ENCODE data around the gene CFAP126.
"Not testable (repeated sequence)": the region's sequence is repeated elsewhere in the genome, so short reads cannot be mapped to it uniquely, and the experiment has no call there.

CFAP126 gene, protein sequence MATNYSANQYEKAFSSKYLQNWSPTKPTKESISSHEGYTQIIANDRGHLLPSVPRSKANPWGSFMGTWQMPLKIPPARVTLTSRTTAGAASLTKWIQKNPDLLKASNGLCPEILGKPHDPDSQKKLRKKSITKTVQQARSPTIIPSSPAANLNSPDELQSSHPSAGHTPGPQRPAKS

DNA sequence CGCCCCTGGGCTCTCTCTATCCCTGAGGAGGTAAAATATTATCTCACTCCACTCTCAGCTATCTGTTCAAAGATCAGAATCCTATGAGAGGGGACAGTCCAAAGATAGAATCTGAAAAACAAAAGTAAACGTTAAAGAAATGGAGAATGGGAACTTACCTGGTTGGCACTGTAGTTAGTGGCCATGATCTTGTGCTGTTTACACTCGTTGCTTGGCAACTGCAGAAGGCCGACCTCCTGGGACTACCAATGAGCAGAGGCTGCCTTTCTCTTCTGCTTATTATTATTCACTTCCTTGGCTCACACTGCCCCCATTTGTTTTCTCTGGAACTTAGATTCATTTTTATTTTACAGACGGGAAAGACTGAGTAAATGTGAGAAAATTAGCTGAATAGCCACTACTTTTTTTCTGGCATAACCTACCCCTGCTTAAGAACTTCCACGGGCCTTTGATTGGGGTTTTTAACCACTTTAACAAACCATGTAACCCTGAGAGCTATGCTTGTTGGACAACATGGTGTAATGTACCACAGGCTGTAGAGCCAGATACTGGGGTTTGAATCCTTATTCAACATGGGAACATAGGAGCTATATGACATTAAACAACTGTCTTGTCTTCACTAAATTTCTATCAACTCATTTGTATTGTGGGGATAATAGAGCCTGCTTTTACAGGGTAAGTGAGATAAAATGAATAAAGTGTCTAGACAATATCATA is at the start of gene CFAP126:
TSS of gene CFAP126 (minus strand) at position 193 of the 717 bp plus-strand sequence. CDS start at position 185, 8 bp downstream.
- DNase-seq = peak; percentile 12

DNA sequence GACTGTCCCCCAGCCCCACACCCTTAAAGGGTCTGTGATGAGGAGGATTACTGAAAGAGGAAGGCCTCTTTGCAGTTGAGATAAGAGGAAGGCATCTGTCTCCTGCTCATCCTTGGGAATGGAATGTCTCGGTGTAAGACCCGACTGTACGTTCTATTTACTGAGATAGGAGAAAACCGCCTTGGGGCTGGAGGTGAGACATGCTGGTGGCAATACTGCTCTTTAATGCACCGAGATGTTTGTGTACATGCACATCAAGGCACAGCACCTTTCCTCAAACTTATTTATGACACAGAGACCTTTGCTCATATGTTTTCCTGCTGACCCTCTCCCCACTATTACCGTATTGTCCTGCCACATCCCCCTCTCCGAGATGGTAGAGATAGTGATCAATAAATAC is 45.4 kb upstream of the CFAP126 start:
- DNase-seq = not testable (repeated sequence)

DNA sequence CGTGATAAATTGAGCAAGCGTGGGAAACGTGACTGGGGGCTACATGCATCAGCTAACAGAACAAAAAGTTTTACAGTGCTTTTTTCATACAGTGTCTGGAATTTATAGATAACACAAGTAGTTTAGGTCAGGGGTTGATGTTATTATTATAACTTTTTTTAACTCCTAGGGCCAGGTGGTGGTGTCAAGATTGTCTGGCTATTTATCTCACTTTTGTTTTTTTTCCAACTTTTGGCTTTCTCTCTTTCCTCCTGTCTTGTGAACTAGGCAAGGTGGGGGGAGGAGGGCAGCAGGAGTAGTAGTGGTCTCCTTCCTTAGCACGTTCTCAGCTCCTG is 42.9 kb upstream of the CFAP126 start:
- DNase-seq = not testable (repeated sequence)

DNA sequence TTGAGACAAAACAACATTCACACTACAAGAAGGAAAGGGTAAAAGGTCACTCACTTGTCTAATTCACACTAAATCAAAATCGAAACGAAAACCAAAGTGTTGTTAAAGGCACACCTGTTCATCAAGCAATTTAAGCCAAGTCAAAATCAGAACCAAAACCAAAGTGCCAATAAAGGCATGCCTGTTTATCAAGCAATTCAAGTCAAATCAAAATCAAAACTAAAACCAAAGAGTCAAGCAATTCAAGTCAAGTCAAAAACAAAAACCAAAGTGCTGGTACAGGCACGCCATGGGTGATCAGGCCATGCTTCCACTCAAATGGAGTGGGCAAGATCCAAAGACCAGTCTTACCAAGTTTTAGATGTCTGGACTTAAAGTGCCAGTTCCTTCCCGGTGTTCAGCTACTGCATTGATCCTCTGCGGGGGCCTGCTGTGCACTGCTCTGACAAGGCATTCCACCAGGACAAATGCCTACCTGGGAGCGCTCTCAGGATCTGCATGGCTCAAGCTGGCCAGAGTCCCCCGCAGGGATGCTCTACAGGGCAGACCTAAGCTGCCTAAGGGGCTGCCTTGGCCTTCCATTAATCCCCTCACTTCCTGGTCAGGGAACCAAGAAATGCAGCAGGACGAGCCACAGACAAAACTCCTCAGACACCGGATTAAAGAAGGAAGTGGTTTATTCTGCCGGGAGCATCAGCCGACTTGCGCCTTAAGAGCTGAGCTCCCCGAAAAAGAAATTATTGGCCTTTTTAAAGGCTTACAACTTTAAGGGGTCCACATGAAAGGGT is 42.4 kb upstream of the CFAP126 start:
- not testable (repeated sequence) for DNase-seq

DNA sequence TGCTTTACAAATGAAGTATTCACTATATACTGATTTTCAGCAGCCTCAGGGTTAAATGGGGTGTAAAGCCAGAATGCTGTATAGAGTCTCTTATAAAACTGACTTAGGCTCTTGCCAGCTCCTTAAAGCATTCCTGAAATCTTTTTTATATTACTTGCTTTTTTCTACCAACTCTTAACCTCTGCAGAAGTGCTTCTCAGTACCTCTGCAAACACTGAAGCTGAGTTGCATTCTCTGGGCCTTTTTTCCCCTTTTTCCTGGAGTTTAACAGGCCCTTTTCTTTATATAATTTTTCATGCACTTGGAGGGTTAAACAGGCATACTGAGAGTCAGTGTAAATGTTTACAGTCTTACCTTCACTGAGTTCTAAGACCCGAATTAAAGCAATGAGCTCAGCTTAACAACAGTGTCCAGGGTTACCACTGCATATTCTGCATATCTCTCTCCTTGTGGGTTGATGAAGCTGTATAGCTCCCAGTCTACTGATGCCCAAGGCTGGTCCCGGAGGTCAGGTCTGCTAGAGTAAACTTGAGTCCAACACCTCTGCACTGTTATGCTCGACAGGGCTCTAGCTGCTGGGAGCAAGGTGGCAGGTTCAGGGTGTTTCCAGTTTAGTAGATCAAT is 40.9 kb upstream of the CFAP126 start:
- DNase-seq = no peak

DNA sequence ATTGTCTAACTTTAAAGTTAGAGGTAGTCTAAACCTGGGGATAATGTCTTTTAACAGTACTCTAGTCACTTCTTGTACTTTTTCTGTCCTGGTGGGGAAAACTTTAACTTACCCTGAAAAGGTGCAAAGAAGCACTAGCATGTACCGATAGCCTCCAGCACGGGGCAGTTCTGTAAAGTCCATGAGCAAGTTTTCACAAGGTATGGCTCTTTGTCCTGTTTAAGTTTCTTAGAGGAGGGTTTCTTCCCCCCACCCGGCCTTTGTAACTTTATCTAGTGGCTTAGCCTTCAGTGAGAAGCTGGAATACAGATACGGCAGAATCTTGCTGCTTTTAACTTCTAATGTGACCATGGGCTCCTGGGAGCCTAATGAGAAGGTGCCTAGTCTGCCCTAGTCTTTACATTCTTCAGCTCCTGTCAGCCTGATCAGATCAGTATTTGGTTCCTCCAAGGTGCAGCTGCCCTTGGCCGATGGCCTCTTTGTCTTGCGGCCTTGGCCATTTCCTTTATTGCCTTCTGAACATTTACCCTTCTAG is 39.8 kb upstream of the CFAP126 start:
- DNase-seq = no peak

DNA sequence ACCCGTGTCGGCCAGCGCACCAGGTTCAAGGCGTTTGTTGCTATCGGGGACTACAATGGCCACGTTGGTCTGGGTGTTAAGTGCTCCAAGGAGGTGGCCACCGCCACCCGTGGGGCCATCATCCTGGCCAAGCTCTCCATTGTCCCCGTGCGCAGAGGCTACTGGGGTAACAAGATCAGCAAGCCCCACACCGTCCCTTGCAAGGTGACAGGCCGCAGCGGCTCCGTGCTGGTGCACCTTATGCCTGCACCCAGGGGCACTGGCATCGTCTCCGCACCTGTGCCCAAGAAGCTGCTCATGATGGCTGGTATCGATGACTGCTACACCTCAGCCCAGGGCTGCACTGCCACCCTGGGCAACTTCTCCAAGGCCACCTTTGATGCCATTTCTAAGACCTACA is 38.9 kb upstream of the CFAP126 start:
- DNase-seq = not testable (repeated sequence)

DNA sequence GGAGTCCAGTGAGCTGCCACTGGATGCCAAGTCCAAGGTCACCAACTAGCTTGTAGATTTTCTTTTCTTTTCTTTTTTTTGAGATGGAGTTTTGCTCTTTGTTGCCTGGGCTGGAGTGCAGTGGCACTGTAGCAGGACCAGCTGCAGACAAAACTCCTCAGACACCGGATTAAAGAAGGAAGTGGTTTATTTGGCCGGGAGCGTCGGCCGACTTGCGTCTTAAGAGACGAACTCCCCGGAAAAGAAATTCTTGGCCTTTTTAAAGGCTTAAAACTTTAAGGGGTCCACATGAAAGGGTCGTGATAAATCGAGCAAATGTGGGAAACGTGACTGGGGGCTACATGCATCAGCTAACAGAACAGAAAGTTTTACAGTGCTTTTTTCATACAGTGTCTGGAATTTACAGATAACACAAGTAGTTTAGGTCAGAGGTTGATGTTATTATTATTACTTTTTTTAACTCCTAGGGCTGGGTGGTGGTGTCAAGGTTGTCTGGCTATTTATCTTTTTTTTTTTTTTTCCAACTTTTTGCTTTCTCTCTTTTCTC is 36.4 kb upstream of the CFAP126 start:
- DNase-seq = no peak

DNA sequence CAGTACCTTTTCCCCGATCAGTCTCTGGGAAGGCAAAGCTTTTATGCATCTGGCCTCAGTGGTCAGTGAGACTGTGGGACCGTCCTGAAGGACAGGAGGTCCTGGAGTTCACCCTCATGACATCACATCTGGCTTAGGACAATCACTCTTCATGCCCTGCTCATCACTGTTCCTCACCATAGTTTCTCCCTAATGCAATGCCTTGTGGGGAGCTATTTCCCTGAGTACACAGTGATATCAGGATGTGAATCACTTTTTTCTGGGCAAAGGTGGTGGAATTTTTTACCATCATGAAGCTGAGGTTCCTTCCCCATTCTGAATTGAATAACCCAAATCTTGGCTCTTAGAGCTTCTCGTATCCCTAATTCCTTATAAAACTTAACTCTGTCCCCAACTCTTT is 34.8 kb upstream of the CFAP126 start:
- no peak for DNase-seq

DNA sequence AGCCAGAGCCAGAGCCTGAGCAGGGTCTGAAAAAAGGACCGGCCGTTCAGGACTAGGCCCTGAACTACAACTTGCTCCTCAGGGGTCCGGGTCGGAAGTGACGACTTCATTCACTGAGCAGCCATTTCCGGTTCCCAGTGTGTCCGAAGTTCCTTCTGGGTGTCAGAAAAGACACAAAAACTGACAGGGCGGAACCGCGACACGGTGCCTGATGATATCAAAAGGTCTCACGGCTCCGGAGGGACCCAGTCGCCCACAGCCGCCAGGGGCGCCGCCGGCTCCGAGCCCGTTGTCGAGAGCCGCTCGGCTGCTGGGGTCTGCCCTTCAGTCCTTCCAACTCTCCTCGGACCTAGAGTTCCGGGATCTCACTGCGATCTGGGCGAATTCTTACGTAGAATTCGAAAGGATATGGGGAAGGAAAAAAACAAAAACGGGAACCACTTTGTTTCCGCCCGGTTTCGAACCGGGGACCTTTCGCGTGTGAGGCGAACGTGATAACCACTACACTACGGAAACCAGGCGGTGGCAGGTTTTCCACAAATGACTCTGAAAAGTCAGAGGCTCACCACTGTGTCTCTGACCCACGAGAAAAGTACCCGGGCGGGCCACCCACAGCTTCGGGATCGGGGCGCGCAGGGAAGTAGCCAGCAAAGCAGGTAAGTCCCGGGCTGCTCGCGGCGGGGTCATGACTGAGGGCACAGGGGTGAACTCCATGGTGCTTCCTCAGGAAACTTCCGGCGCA is 31.8 kb upstream of the CFAP126 start:
- peak; percentile 76 for DNase-seq

DNA sequence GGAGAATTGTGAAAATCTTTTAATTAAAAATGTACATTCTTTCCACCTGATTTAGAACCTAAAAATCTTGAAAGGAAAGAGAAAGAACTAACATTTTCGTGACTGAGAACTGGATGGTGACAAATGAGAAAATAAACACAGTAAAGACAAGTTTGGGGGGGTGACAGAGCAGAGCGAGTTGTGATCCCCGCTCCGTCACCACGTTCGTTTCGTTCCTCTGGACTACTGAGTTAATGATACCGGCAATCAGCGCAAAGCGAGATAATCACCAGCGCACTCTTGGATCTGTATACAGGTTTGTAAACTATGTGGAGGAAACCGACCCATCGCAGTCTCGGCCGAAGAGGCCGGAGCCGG is 31.2 kb upstream of the CFAP126 start:
- no peak for DNase-seq

DNA sequence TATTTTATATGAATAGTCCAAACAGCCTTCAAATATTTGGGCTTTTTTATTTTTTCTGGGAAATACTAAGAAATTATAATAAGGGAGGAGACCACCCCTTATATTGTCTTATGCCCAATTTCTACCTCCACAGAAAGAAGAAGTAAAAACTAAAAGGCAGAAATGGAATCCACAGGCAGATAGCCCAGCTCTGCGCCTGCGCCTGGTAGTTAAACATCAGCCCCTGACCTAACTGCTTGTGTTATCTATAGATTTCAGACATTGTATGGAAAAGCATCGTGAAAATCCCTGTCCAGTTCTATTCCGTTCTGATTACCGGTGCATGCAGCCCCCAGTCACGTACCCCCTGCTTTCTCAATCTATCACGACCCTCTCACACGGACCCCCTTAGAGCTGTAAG is 29.4 kb upstream of the CFAP126 start:
- DNase-seq = not testable (repeated sequence)

DNA sequence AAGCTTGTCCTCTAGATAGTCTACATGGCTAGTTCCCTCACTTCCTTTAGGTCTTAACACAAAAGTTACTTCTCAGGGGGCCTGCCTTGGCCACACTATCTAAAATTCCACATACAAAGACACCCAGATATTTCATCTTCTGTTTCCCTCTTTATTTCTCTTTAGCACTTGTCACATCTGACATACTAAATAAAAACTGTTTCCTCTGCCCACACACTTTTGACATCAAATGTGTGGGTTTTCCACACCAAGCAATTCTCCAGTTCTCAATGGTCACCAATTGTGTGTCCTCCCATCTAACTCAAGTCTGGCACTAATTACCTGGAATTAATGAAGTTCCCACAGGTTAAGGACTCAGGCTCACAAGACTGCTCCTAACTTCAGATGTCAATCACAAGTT is 25.5 kb upstream of the CFAP126 start:
- no peak for DNase-seq

DNA sequence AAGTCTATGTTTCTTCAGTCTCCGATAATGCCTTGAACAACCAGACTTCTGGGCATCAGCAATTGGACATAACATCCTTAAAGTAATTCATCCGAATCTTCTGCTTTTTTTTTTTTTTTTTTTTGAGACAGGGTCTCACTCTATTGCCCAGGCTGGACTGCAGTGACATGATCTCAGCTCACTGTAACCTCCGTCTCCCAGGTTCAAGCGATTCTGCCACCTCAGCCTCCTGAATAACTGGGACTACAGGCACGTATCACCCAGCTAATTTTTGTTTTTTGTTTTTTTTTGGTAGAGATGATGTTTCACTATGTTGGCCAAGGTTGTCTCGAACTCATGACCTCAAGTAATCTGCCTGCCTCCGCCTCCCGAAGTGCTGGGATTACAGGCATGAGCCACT is 23.9 kb upstream of the CFAP126 start:
- DNase-seq = no peak

DNA sequence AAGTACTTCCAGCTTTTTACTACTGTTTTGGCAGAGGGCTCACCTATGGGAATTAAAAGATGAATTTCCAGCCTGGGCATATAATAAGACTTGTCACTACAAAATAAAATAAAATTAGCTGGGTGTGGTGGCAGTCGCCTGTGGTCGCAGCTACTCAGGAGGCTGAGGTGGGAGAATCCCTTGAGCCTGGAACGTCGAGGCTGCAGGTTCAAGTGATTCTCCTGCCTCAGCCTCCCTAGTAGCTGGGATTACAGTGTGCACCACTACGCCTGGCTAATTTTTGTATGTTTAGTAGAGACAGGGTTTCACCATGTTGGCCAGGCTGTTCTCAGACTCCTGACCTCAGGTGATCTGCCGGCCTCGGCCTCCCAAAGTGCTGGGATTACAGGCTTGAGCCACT is 23.5 kb upstream of the CFAP126 start:
- DNase-seq = not testable (repeated sequence)

DNA sequence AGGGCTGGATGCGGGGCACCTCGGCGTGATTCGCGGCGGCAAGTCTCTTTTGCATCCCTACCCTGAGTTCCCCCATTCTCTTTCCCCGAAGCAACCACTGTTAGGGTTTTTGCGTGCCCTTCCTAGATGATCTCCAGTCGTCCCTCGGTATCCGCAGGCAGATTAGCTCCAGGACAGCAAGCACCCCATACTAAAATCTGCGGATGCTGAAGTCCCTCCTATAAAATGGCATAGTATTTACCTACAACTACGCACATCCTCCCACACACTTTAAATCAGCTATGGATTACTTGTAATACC is 22.8 kb upstream of the CFAP126 start:
- DNase-seq = no peak

DNA sequence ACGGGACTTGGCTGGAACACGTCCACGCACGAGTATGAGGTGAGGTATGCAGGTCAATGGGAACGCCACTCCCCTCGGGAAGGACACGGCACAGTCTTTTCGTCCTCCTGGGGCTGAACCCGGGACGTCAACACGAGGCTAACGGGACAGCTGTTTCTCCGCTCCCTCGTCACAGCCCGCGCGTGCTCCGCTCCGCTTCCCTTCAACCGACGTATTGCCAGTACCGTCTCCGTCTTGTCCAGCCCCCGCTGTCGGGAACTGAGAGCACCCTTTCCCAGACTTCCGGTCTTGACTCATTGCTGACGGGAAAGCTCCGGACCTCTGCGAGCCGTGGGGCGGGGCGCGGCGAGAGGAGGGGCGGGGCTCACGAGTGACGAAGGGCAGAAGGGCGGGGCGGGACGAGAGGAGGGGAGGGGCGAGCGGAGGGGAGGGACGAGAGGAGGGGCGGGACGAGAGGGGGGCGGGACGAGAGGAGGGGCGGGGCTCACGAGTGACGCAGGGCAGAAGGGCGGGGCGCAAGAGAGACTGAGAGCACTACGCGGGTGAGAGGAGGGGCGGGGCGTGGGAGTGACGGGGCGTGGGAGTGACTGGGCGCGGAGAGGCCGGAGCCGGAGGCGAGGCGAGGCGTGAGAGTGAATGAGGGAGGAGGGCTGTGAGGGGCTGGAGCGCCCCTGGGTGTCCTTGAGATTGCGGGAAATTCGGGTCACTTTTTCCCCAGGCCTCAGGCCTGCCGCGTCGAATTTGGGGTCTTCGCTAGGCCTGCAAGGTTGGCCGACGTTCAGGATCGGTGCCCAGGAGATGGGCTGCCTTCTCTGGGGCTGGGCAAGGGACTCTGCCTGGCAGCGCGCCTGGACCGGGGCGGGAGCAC is 22.2 kb upstream of the CFAP126 start:
- DNase-seq = peak; percentile 89

DNA sequence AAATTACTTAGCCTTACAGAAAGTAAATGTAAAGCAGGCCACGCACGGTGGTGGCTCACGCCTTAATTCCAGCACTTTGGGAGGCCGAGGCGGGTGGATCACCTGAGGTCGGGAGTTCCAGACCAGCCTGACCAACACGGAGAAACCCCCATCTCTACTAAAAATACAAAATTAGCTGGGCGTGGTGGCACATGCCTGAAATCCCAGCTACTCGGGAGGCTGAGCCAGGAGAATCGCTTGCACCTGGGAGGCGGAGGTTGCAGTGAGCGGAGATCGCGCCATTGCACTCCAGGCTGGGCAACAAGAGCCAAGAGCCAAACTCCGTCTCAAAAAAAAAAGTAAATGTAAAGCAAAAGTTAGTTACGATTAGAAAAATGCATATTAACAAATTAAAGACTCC is 21.5 kb upstream of the CFAP126 start:
- not testable (repeated sequence) for DNase-seq

DNA sequence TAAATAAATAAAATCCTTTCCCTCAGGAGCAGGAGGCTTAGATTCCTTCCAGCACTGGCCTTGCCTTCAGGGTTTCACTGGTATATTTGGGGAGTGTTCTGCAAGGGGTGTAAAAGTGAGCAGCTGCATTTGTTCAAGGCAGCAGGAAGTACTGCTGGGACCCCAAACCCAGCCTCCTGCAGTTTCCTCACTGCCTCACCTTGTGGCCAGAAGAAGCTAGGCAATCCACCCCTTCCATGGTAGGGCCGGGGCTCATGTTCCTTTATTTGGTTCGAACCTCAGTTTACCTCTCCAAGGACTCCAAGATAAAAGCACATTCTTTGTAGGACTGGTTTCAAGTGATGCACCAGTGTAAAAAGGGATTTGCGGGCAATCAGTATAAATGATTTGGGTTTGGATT is 21.0 kb upstream of the CFAP126 start:
- DNase-seq = no peak

DNA sequence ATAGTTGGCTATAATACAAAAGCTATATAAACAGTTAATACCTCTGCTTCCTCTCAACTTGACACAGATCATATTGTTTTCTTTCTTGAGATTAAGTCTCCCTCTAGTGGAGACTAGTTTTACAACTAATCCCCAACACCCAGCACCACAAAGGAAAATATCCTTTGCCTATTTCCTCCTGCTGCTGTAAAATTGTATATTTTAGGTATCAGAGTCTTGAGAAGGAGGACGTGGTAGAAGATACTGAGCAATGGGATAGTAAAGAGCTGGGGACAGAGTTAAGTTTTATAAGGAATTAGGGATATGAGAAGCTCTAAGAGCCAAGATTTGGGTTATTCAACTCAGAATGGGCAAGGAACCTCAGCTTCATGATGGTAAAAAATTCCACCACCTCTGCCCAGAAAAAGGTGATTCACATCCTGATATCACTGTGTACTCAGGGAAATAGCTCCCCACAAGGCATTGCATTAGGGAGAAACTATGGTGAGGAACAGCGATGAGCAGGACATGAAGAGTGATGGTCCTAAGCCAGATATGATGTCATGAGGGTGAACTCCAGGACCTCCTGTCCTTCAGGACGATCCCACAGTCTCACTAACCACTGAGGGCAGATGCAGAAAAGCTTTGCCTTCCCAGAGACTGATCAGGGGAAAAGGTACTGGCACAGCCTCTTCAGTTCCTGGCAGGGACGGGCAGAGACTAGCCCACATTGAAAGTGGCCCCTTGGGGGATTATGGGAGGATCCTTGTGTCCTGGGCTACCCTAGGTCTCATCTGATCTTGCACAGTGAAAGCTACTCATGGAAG is 14.7 kb upstream of the CFAP126 start:
- DNase-seq = no peak

DNA sequence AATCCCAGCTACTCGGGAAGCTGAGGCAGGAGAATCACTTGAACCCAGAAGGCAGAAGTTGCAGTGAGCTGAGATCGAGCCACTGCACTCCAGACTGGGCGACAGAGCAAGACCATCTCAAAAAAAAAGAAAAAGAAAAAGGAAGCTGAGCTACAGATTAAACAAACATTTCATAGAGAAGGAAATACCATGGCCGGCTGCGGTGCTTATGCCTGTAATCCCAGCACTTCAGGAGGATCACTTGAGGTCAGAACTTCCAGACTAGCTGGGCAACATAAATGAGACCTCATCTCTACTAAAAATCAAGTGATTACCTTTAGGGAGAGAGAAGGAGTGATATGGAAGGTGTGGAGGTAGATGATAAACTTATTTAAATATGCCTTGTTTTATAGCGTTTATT is 14.0 kb upstream of the CFAP126 start:
- DNase-seq = no peak

All from NCI-H510A (cell line).